ENCODE measurements around the gene RCOR2.

The RCOR2 gene

DNA sequence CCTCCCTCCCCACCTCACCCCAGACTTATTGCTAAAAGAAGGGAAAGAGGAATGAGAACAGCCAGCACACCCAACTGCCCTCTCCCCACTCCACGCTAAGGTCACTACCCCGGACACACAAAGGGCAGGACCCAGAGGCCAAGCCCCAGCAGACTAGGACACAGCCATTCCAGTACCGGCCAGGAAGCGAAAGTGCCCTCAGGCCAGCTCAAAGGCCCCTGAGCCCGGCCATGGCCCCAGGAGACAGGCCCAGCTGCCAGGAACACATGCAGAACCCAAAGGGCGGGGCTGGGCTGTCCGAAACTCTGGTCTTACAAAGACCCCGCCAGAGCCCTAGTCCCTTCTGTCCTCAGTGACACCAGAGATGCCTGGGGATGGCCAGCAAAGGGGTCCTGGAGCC lies 5.5 kb downstream of the RCOR2 start:
- no peaks in the 10 kb centered on the region for H3K27me3 ChIP-seq (ENCODE audit: insufficient read depth, low read length)
- H3K4me1 ChIP-seq (ENCODE audit: insufficient read depth, low read length), result peaks cover 32% of the 10 kb centered on the region
- no peak overlapping the region for H3K27ac ChIP-seq (ENCODE audit: low read length)
- H3K36me3 ChIP-seq (ENCODE audit: insufficient read depth, low read depth, low read length), result peaks cover 47% of the 10 kb centered on the region
- no peaks in the 10 kb centered on the region for H3K9me3 ChIP-seq (ENCODE audit: insufficient read depth, low read depth, low read length)
- no peak overlapping the region for H3K9ac ChIP-seq (ENCODE audit: low read depth, low read length)
- H3K4me3 ChIP-seq (ENCODE audit: low read length), result no peak overlapping the region

DNA sequence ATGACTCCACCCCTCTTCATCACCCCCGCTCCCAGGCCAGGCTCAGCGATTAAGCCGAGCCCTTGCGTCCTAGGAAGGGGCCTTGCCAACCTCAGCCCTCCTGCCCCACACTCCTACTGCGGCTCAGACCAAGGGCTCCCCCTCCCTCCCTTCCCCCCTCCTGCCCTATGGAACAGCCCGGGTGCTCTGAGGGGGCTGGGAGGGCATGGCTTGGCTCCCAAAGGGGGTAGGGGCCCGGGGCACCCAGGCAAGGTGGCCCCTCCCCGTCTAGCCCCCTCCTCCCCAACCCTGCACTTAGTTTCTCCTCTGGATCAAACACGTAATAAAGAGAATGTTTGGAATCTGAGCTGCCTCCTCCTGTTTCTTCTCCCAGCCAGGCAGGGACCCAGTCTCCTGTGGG lies 6.3 kb downstream of the RCOR2 start:
- Histone ChIP-seq H3K9ac (ENCODE audit: low read depth, low read length) (no peak overlapping the region), H3K36me3 (ENCODE audit: insufficient read depth, low read depth, low read length) (peaks cover 47% of the 10 kb centered on the region), H3K9me3 (ENCODE audit: insufficient read depth, low read depth, low read length) (no peaks in the 10 kb centered on the region), H3K4me1 (ENCODE audit: insufficient read depth, low read length) (peaks cover 32% of the 10 kb centered on the region), H3K27me3 (ENCODE audit: insufficient read depth, low read length) (no peaks in the 10 kb centered on the region), H3K27ac (ENCODE audit: low read length) (no peak overlapping the region), H3K4me3 (ENCODE audit: low read length) (no peak overlapping the region)

DNA sequence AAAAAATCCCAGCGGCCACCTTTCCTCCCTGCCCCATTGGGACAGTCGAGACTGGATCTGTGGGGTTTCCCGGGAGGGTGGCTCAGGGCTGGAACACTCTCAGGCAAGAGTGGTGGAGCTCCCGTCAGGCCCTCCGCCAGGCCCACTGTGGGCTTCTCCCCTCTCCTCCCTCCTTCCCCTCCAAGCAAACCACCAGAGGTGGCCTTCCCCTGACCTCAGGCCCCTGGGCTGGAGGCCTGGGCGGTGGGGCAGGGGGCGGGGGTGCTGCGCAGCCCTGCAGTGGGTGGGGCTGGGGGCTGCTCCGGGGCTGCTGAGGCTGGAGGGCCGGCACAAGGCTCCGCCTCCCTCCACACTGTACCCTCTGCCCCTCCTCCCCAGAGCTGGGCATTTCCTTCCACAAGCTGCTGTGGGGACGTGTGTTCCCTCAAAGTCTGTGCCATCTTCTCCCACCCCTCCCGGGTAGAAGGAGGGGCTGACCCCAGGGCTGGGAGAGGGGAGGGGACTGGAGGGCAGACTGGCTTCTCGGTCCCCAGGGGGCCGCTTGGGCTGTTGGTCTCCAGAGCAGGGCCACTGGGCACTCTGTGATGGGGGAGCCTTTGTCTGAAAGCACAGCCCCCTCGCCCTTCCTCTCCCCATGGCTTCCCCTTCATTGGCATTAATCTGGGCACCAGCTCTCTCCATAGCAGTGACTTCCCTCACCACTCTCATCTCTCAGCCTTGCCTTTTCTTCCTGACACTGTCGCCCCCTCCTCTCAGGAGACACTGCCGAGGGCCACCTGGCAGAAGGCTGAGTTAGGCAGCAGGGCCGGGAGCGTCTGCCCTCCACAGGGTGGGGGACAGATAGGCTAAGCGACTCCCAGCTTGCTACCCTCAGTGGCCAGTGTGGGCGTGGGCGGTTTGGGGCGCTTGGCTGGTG lies 7.1 kb downstream of the RCOR2 start:
- peaks cover 28% of the 10 kb centered on the region for H3K4me1 ChIP-seq (ENCODE audit: insufficient read depth, low read length)
- H3K9ac ChIP-seq (ENCODE audit: low read depth, low read length), result peak overlapping the region; percentile 58; the same call in 1 of the 2 replicates
- peaks cover 49% of the 10 kb centered on the region for H3K36me3 ChIP-seq (ENCODE audit: insufficient read depth, low read depth, low read length)

DNA sequence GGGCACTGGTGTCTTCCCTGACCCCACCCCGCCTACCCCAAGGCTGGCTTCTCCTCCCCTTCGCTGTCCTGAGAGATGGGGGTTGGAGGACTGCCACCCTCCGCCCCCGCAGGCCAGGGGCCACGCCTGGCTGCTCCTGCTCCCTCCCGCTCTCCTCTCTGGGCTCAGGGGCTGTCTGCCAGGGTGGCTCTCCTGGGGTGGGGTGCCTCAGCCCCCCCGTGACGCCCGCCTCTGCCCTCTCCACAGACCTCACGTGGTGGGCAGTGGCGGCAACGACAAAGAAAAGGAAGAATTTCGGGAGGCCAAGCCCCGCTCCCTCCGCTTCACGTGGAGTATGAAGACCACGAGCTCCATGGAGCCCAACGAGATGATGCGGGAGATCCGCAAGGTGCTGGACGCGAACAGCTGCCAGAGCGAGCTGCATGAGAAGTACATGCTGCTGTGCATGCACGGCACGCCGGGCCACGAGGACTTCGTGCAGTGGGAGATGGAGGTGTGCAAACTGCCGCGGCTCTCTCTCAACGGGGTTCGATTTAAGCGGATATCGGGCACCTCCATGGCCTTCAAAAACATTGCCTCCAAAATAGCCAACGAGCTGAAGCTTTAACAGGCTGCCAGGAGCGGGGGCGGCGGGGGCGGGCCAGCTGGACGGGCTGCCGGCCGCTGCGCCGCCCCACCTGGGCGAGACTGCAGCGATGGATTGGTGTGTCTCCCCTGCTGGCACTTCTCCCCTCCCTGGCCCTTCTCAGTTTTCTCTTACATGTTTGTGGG lies 8.1 kb downstream of the RCOR2 start:
- Histone ChIP-seq H3K27ac (ENCODE audit: low read length) (no peak overlapping the region), H3K36me3 (ENCODE audit: insufficient read depth, low read depth, low read length) (peaks cover 49% of the 10 kb centered on the region), H3K9ac (ENCODE audit: low read depth, low read length) (no peak overlapping the region)

More for the DNA sequence above, 7.1 kb downstream of the RCOR2 start:
- no peaks in the 10 kb centered on the region for H3K27me3 ChIP-seq (ENCODE audit: insufficient read depth, low read length)
- no peak overlapping the region for H3K27ac ChIP-seq (ENCODE audit: low read length)
- H3K4me3 ChIP-seq (ENCODE audit: low read length), result no peak overlapping the region; the same call in 1 of the 2 replicates
- no peaks in the 10 kb centered on the region for H3K9me3 ChIP-seq (ENCODE audit: insufficient read depth, low read depth, low read length)

GRCh38 chr11:63907808-63908530 lies 9.0 kb downstream of the RCOR2 start:
- Histone ChIP-seq H3K27me3 (ENCODE audit: insufficient read depth, low read length) (no peaks in the 10 kb centered on the region), H3K4me3 (ENCODE audit: low read length) (no peak overlapping the region), H3K9me3 (ENCODE audit: insufficient read depth, low read depth, low read length) (no peaks in the 10 kb centered on the region), H3K4me1 (ENCODE audit: insufficient read depth, low read length) (peaks cover 28% of the 10 kb centered on the region; the same call in 1 of the 2 replicates), H3K36me3 (ENCODE audit: insufficient read depth, low read depth, low read length) (peaks cover 53% of the 10 kb centered on the region), H3K27ac (ENCODE audit: low read length) (no peak overlapping the region), H3K9ac (ENCODE audit: low read depth, low read length) (no peak overlapping the region)

More for the DNA sequence above, 8.1 kb downstream of the RCOR2 start:
- no peak overlapping the region for H3K4me3 ChIP-seq (ENCODE audit: low read length)
- no peaks in the 10 kb centered on the region for H3K27me3 ChIP-seq (ENCODE audit: insufficient read depth, low read length)
- no peaks in the 10 kb centered on the region for H3K9me3 ChIP-seq (ENCODE audit: insufficient read depth, low read depth, low read length)
- peaks cover 28% of the 10 kb centered on the region; the same call in 1 of the 2 replicates for H3K4me1 ChIP-seq (ENCODE audit: insufficient read depth, low read length)

- Histone ChIP-seq H3K4me1 (ENCODE audit: insufficient read depth, low read length) (peaks cover 28% of the 10 kb centered on the region; the same call in 1 of the 2 replicates), H3K36me3 (ENCODE audit: insufficient read depth, low read depth, low read length) (peaks cover 54% of the 10 kb centered on the region), H3K27me3 (ENCODE audit: insufficient read depth, low read length) (no peaks in the 10 kb centered on the region), H3K4me3 (ENCODE audit: low read length) (no peak overlapping the region), H3K9ac (ENCODE audit: low read depth, low read length) (no peak overlapping the region), H3K27ac (ENCODE audit: low read length) (no peak overlapping the region), H3K9me3 (ENCODE audit: insufficient read depth, low read depth, low read length) (no peaks in the 10 kb centered on the region)
Measured at GRCh38 chr11:63907063-63907462, 9.9 kb downstream of the RCOR2 start.

DNA sequence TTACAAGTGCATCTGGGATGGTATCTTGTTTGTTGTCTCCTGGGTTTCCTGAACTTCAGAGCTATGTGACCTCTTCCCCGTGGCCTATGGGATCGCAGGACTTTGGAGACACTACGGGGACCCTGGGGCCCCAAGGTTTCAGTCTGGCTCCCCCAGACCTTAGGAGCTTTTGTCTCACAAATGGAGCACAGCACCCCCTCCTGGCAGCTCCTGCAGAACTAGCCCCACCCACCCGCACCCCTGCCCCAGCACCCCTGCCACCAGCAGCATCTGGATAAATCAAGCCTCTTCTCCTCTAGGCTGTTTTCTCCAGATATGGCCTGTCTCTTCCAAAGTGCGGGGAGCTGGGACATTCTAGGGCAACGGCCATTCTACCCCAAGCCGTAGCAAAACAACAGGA lies 10.4 kb downstream of the RCOR2 start:
- Histone ChIP-seq H3K4me1 (ENCODE audit: insufficient read depth, low read length) (peaks cover 28% of the 10 kb centered on the region; the same call in 1 of the 2 replicates), H3K9me3 (ENCODE audit: insufficient read depth, low read depth, low read length) (no peaks in the 10 kb centered on the region), H3K9ac (ENCODE audit: low read depth, low read length) (no peak overlapping the region), H3K27ac (ENCODE audit: low read length) (no peak overlapping the region), H3K27me3 (ENCODE audit: insufficient read depth, low read length) (no peaks in the 10 kb centered on the region), H3K4me3 (ENCODE audit: low read length) (no peak overlapping the region), H3K36me3 (ENCODE audit: insufficient read depth, low read depth, low read length) (peaks cover 58% of the 10 kb centered on the region)

DNA sequence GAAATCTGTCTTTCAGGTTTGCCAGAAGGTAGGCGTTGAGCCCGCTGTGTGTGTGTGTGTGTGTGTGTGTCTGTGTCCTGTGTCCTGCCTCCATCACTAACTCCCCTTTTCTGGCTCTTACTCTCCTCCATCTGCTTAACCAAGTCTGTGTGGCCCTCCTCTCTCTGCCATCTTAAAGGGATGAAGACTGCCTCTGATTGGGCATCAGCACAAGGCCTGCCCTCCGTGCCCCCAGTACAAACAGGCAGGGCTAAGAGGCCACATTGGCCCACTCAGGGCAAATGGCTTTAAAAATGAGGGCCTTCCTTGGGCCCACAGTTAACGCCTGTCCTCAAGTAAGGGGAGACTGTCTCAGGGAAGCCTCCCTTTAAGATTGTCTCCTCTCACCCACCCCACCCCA lies 10.9 kb downstream of the RCOR2 start:
- Histone ChIP-seq H3K27ac (ENCODE audit: low read length) (no peak overlapping the region), H3K4me3 (ENCODE audit: low read length) (no peak overlapping the region), H3K4me1 (ENCODE audit: insufficient read depth, low read length) (peaks cover 28% of the 10 kb centered on the region; the same call in 1 of the 2 replicates), H3K27me3 (ENCODE audit: insufficient read depth, low read length) (no peaks in the 10 kb centered on the region), H3K36me3 (ENCODE audit: insufficient read depth, low read depth, low read length) (peaks cover 62% of the 10 kb centered on the region), H3K9me3 (ENCODE audit: insufficient read depth, low read depth, low read length) (no peaks in the 10 kb centered on the region), H3K9ac (ENCODE audit: low read depth, low read length) (no peak overlapping the region)

- no peaks in the 10 kb centered on the region for H3K27me3 ChIP-seq (ENCODE audit: insufficient read depth, low read length)
- no peak overlapping the region for H3K9ac ChIP-seq (ENCODE audit: low read depth, low read length)
- H3K4me3 ChIP-seq (ENCODE audit: low read length), result no peak overlapping the region
- H3K27ac ChIP-seq (ENCODE audit: low read length), result no peak overlapping the region
- H3K4me1 ChIP-seq (ENCODE audit: insufficient read depth, low read length), result peaks cover 23% of the 10 kb centered on the region; the same call in 1 of the 2 replicates
- H3K36me3 ChIP-seq (ENCODE audit: insufficient read depth, low read depth, low read length), result peaks cover 72% of the 10 kb centered on the region
- H3K9me3 ChIP-seq (ENCODE audit: insufficient read depth, low read depth, low read length), result no peaks in the 10 kb centered on the region
Measured at GRCh38 chr11:63905179-63905578, 11.8 kb downstream of the RCOR2 start.

- no peak overlapping the region for H3K9ac ChIP-seq (ENCODE audit: low read depth, low read length)
- H3K9me3 ChIP-seq (ENCODE audit: insufficient read depth, low read depth, low read length), result no peaks in the 10 kb centered on the region
- peaks cover 76% of the 10 kb centered on the region for H3K36me3 ChIP-seq (ENCODE audit: insufficient read depth, low read depth, low read length)
- no peaks in the 10 kb centered on the region for H3K27me3 ChIP-seq (ENCODE audit: insufficient read depth, low read length)
- no peak overlapping the region for H3K27ac ChIP-seq (ENCODE audit: low read length)
- no peak overlapping the region for H3K4me3 ChIP-seq (ENCODE audit: low read length)
- peaks cover 19% of the 10 kb centered on the region; the same call in 1 of the 2 replicates for H3K4me1 ChIP-seq (ENCODE audit: insufficient read depth, low read length)
Measured at GRCh38 chr11:63904743-63905142, 12.2 kb downstream of the RCOR2 start.

GRCh38 chr11:63903884-63904283 lies 13.1 kb downstream of the RCOR2 start:
- no peaks in the 10 kb centered on the region for H3K27me3 ChIP-seq (ENCODE audit: insufficient read depth, low read length)
- peaks cover 80% of the 10 kb centered on the region for H3K36me3 ChIP-seq (ENCODE audit: insufficient read depth, low read depth, low read length)
- peaks cover 12% of the 10 kb centered on the region; the same call in 1 of the 2 replicates for H3K4me1 ChIP-seq (ENCODE audit: insufficient read depth, low read length)
- H3K27ac ChIP-seq (ENCODE audit: low read length), result no peak overlapping the region
- H3K4me3 ChIP-seq (ENCODE audit: low read length), result no peak overlapping the region
- H3K9ac ChIP-seq (ENCODE audit: low read depth, low read length), result no peak overlapping the region
- H3K9me3 ChIP-seq (ENCODE audit: insufficient read depth, low read depth, low read length), result no peaks in the 10 kb centered on the region

All from iPS-20b (cell line).